HG03439 (cell line): ENCODE measurements around the gene DPF3.

Source experiments
- ATAC-seq: cut with Tn5 transposase; IDR thresholded peaks from one replicate; pipeline ENCODE4 v1.9.1; 2021; ENCODE audit warnings: mild to moderate bottlenecking, moderate library complexity; ENCODE audit not compliant: unreplicated experiment

Gene DPF3

GRCh38 chr14:72904840-72905561 is 11.1 kb upstream of the DPF3 start:
- ATAC-seq: no peak

- no peak for ATAC-seq
These were observed 10.3 kb upstream of the DPF3 start for GRCh38 chr14:72904218-72904617.

GRCh38 chr14:72903716-72904115 is 9.8 kb upstream of the DPF3 start:
- no peak for ATAC-seq

- ATAC-seq: no peak
These were observed 9.1 kb upstream of the DPF3 start for GRCh38 chr14:72902801-72903530.

GRCh38 chr14:72901361-72901760 is 7.5 kb upstream of the DPF3 start:
- no peak for ATAC-seq

- no peak for ATAC-seq
These were observed 4.5 kb upstream of the DPF3 start for GRCh38 chr14:72898448-72898847.

- no peak for ATAC-seq
These were observed 900 bp upstream of the DPF3 start for GRCh38 chr14:72894623-72895378.

- no peak for ATAC-seq
These were observed 372 bp upstream of the DPF3 start for GRCh38 chr14:72894323-72894622.

GRCh38 chr14:72892879-72893635 is 844 bp downstream of the DPF3 start:
- ATAC-seq: peak; percentile 15

GRCh38 chr14:72892103-72892878 is 1.6 kb downstream of the DPF3 start:
- ATAC-seq: no peak

- no peak for ATAC-seq
These were observed 2.2 kb downstream of the DPF3 start for GRCh38 chr14:72891666-72892102.

GRCh38 chr14:72889366-72889765 is 4.5 kb downstream of the DPF3 start:
- ATAC-seq: no peak

GRCh38 chr14:72888636-72889201 is 5.2 kb downstream of the DPF3 start:
- ATAC-seq: no peak

- ATAC-seq: no peak
These were observed 5.7 kb downstream of the DPF3 start for GRCh38 chr14:72888192-72888591.

- ATAC-seq: no peak
These were observed 6.4 kb downstream of the DPF3 start for GRCh38 chr14:72887514-72887913.

- no peak for ATAC-seq
These were observed 9.5 kb downstream of the DPF3 start for GRCh38 chr14:72884386-72884785.

GRCh38 chr14:72883961-72884360 is 9.9 kb downstream of the DPF3 start:
- no peak for ATAC-seq

GRCh38 chr14:72883109-72883508 is 10.8 kb downstream of the DPF3 start:
- no peak for ATAC-seq

GRCh38 chr14:72882463-72882862 is 11.4 kb downstream of the DPF3 start:
- ATAC-seq: no peak

- no peak for ATAC-seq
These were observed 11.9 kb downstream of the DPF3 start for GRCh38 chr14:72882047-72882446.
